HG03460 (cell line): ENCODE results near the gene TRAF2.
"Not testable (repeated sequence)": the region's sequence is repeated elsewhere in the genome, so short reads cannot be mapped to it uniquely, and the experiment has no call there.

Experiments used
- ATAC-seq: cut with Tn5 transposase; IDR thresholded peaks from one replicate; pipeline ENCODE4 v1.9.1; 2021; ENCODE audit not compliant: unreplicated experiment

The TRAF2 gene

DNA sequence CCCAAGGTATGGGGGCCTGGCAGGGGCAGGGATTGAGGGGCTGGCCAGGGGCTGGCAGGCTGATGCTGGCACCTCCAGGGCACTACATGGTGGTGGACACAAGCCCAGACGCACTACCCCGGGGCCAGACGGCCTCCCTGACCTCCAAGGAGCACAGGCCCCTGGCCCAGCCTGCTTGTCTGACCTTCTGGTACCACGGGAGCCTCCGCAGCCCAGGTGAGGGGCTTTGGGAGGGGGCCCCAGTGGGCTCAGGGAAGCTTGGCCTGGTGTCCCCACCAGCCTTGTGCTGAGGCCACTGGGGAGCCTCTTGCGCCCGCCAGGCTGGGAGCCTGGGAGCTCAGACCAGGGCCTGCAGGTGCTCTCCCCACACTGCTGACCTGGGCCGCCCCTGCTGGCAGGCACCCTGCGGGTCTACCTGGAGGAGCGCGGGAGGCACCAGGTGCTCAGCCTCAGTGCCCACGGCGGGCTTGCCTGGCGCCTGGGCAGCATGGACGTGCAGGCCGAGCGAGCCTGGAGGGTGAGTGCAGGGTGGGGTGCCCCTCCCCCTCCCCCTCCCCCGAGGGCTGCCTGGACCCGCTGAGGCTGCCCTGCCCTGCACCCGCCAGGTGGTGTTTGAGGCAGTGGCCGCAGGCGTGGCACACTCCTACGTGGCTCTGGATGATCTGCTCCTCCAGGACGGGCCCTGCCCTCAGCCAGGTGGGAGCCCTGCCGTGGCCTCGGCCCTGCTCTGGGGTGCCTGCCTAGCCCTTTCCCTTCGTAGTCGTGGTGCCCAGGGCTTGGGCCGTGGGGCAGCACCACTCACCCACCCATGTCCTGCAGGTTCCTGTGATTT, 28.5 kb upstream of the TRAF2 start:
- ATAC-seq: no peak

DNA sequence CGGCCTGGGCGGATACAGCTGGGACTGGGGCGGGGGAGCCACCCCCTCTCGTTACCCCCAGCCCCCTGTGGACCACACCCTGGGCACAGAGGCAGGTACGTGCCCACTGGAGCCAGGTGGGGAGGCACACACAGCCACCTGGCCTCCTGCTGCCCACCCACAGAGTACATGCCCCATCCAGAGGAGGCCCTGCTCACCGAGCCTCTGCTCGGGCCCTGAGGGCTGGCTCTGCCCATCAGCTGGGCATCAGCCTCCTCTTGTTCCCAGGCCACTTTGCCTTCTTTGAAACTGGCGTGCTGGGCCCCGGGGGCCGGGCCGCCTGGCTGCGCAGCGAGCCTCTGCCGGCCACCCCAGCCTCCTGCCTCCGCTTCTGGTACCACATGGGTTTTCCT, 27.9 kb upstream of the TRAF2 start:
- ATAC-seq: no peak

GRCh38 chr9:136858844-136859757, 27.2 kb upstream of the TRAF2 start:
- no peak for ATAC-seq

DNA sequence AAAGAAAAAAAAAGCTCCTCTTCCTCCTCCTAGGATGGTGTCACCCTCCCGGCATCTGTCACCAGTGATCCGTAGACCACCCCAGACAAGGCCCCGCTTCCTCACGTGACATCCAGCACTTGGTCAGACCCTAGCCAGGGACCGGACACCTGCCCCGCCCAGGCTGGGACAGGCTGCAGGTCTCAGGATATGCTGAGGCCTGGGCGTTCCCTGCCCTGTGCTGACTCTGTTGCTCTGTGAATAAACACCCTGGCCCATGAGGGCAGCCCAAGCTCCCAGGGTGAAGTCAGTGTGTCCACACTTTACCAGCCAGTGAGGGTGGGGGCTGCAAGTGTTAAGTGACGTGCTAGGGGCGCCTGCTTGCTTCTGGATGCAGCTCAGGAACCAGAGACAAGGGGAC, 25.8 kb upstream of the TRAF2 start:
- ATAC-seq: no peak

- no peak for ATAC-seq
Observed at GRCh38 chr9:136860933-136861873, 25.1 kb upstream of the TRAF2 start.

DNA sequence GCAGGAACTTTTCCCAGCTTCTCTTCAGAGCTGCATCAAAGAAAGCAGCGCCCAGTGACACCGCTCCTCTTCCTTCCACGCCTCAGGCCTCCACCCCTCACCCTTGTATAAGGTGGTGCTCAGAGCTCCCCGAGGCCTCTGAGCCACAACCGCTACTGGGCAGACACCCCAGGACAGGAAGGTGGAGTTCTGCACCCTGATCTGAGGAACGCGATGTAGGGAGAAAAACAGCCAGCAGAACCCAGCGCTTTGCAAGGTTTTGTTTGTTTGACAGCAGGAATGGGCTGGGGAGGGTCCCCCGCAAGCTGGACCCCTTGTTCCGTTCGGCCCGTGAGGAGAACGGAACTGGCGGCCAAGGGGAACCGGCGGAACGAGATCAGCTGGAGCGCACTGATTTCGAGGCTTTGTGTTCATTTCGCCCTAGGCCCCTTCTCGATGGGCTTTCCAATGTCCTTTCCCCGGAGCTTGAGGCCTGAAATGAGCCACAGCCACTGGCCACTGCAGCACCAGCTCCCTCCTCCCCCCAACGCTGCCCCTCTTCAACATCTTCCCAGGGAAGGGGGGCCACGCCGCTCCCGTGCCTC, 24.4 kb upstream of the TRAF2 start:
- ATAC-seq: no peak

DNA sequence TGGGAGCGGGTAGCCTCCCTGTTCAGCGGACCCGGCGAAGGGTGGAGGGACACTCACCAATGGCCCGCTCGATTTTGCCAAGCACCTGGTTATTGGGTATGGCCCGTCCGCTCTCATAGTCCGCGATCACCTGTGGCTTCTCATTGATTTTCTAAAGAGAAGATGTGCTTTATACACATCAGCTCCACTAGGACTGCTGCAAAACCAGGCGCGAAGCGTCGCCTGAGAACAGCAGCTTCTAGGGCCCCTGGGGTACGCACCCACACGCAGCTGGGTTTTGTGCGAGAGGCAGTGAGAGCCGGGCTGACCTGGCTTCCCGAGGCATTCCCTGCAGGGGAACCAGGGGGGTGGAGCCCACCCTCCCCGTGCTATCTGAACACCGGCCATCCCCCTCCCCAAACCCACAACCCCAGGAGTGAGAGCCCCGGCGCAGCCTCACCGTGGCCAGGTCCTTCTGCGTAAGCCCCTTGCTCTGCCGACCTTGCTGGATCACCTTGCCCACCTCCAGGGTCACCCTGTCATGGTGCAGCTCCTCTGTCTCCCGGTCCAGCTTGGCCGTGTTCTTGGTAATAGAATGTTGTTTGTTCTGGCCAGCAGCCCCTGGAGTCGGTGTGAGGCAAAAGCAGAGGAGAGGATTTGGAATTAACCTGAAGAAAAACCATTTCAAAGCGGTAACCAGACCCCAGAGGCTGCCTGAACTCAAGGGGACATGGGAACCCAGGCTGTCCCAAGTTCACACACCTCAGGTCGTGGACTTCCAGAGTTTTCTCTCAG, 23.3 kb upstream of the TRAF2 start:
- ATAC-seq: no peak

DNA sequence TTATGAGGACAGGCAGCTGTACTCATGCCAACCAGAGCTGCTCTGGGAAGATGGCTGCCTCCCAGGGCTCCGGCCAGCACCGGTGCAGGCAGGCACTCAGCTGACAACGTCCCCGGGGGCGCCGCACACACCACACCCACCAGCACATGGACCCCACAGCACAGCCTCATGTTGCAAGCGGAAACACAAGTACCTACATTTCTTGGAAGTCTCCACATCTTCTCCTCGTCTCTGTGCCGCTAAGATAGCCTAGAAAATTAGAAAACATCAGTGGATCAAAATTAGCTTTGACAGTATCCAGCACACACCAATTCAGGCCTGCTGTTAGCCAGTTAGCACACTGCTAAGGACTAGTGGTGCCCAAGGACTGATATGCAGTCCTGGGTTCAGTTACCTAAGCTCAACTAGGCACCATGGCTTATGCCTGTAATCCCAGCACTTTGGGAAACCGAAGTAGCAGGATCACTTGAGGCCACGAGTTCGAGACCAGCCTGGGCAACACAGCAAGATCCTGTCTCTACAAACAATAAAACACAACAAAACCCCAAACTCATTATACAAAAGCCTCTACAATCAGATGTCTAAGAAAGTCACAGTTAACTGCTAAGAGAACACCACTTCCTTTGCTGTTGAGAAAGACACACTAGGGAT, 22.6 kb upstream of the TRAF2 start:
- no peak for ATAC-seq

DNA sequence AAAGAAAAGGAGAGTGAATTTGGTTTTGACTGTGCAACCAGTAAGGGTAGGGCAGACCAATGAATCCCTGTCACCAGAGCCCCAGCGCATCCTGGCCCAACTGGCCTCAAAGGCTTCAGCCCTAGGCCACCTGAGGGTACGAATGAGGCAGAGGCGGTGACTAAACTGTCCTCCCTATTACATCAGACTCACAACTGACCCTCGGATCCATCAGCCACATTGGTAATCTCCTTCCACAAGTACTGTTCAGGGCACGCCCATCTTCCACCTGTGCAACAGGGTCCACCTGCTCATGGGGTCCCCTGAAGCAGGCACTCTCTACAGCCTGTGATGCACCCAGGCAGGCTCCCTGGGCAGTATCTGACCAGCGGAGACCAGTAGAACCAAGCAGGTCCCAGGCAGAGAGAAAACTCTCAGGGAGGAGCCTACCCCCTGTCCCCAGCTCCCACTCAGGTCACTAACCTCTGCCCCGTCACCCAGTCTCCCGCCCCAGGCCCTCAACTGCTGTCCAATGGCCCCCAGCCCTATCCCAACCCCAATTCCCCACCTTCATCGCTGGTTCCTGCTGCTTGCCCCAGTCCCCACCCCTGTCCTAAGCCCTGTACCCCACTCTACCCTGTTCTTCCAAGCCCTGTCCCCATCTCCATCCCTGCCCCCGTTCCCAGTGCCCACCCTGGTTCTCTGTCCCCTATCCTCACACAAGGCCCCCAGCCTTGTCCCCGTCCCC, 21.1 kb upstream of the TRAF2 start:
- ATAC-seq: no peak

GRCh38 chr9:136865768-136866103, 20.6 kb upstream of the TRAF2 start:
- ATAC-seq: no peak

DNA sequence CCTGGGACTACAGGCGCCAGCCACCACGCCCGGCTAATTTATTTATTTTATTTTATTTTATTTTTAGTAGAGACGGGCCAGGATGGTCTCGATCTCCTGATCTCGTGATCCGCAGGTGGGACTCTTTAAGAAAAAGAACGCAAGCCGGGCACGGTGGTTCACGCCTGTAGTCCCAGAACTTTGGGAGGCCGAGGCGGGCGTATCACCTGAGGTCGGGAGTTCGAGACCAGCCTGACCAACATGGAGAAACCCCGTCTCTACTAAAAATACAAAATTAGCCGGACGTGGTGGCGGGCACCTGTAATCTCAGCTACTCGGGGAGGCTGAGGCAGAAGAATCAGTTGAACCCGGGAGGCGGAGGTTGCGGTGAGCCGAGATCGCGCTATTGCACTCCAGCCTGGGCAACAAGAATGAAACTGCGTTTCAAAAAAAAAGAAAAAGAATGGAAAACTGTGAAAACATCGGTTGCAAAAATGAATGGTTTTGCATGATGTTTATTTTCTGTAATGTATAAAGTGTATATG, 19.4 kb upstream of the TRAF2 start:
- ATAC-seq: not testable (repeated sequence)

DNA sequence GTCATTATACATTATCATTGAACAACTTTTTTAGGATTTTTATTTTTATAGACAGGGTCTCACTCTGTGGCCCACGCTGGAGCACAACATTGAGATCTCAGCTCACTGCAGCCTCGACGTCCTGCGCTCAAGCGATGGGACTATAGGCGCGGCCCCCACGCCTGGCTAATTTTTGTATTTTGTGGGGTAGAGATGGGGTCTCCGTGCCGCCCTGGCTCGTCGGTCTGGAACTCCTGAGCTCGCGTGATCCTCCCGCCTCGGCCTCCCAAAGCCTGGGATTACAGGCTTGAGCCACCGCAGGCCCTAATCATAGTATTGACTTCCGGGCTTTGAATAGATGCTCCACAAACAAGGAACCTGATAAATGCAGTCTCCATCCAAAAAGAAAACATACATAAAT, 18.8 kb upstream of the TRAF2 start:
- ATAC-seq: no peak

- ATAC-seq: no peak
Observed at GRCh38 chr9:136867917-136868316, 18.4 kb upstream of the TRAF2 start.

DNA sequence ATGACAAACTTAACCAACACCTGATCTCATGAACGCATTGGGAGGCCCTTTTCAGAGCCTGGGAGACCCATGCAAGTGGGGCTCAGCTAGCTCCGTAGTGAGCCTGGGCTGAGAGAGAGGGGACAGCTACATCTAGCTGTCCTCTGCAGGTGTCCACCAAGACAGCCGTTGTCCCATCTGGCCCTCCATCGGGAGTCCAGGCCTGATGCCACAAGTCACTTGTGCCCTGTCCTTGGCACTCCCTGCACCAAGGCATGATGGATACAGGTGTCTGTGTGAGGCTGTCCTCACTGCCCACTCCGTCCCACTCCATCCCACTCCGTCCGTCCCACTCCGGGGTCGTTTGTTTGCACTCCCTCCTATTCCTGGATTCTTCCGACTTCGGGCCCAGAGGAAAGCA, 17.7 kb upstream of the TRAF2 start:
- ATAC-seq: no peak

- not testable (repeated sequence) for ATAC-seq
Observed at GRCh38 chr9:136869611-136870010, 16.7 kb upstream of the TRAF2 start.

- ATAC-seq: no peak
Observed at GRCh38 chr9:136875155-136875554, 11.2 kb upstream of the TRAF2 start.

- no peak for ATAC-seq
Observed at GRCh38 chr9:136876476-136876875, 9.8 kb upstream of the TRAF2 start.

DNA sequence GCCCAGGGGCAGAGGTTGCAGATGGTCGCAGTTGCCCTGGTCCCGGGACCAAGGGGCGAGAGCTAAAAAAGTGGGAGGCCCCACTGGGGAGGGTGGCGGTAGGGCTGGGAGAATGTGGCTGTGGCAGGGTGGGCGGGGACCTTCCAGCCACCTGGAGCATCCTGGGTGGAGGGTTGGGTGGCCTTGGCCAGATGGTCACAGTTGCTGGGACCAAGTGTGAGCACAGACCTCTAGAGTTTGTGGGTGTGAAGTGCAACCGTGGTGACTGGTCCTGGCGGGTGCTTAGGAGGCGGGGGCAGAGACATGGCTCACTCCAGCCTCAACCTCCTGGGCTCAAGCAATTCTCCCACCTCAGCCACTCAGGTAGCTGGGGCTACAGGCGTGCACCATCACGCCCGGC, 5.7 kb upstream of the TRAF2 start:
- ATAC-seq: no peak

DNA sequence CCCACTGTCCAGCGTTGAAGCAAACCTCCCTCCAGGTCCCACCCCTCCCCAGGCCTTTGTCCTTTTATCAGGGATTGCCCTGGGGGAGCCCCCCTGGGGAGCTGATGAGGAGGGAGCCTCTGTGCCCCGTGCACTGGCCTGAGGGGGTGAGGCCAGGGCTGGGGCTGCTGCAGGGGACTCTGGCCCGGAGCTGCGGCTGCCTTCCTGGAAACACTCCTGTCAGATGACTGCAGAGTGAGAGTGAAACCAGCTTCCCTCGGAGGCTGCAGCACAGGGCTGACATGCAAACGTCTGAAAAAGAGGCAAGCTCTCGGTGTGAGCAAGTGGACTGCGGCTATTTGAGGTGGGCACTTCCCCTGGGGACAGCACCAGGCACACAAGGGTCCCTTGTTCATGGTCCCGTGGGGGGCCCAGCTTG, 4.6 kb upstream of the TRAF2 start:
- peak; percentile 41 for ATAC-seq
